Ovary (tissue), 3 donors: ENCODE results near the gene PQBP1.

ENCODE experiments used
- CTCF ChIP-seq, 3 donors: fragments of 450-650 bp in 2 of 3; fragments of 200-600 bp in 1 of 3; IDR thresholded peaks; one replicate each; pipeline versions ENCODE4 v1.5.1 to v1.8.0; 2016 to 2022; ENCODE audit warnings: antibody characterized with exemption in 3 of 3, mild to moderate bottlenecking in 1 of 3
- POLR2A ChIP-seq: fragments of 450-650 bp; IDR thresholded peaks from one replicate; pipeline ENCODE4 v1.6.1; 2017; ENCODE audit warnings: antibody characterized with exemption, mild to moderate bottlenecking, moderate library complexity
- donor health status: DM: no; HTN: no; CAD: no.

DNA sequence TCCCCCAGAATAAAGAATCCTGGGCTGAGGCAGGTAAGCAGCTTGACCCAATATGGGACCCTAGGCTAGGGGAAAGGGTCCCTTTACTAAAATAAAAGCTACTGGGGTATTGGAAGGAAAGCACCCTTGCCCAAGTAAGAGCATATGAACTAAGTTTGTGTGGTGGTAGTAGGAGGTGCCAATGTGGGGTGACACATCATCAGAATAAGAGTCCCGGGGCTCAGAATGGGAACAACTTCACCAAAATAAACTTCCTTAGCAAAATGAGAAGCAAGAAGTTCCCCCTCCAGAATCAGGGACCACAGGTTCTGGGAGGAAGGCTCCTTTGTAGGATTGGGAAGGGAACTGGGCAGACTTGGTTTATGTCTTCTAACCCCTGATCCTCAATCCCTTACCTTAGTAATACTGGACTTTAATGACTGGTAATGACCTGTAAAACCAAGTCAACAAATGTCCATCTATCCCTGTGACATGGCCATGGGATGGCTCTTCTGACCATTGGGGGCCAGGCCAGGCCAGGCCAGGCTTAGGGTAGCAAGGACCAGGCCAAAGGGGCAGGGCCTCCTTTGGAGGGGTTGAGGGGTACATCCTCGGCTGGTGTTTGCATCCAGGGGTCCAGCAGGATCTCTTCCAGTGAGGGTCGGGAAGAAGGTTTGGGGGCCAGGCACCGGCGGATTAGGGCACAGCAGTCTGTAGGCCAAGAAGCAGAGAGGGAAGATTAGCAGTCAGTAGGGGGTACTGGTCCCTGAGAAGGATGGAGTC, 16.1 kb downstream of the PQBP1 start:
- TF ChIP-seq CTCF (IDR thresholded peaks at IDR 0.05) = no peak
- TF ChIP-seq POLR2A = no peak
